ENCODE results near the gene SYT9.
"Not testable (repeated sequence)": the region's sequence is repeated elsewhere in the genome, so short reads cannot be mapped to it uniquely, and the experiment has no call there.

Gene SYT9

DNA sequence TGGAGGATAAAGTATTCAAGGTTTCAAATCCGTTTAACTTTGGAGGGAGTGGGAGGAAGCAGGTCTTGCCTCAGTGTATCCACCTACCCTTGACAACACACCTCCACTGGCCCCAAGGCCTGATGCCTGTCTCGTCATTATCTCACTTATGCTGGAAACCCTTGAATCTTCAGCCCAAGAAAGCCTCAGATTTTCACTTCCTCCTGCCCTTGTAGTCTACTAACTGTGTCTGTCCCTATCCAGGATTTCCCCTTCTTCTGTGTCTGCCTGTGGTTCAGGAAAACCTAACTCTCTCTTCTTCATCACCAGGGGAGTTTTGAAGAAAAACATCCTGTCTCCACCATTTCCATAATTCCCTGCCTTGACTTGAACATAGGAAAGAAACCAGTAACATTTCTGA is 56.1 kb downstream of the SYT9 start:
- Histone ChIP-seq H3K9ac (ENCODE audit: low read length) (no peak overlapping the region), H3K4me3 (ENCODE audit: low read length) (no peak overlapping the region), H3K27me3 (ENCODE audit: control insufficient read depth, insufficient read depth, low read length) (no peaks in the 10 kb centered on the region), H3K36me3 (ENCODE audit: control insufficient read depth, low read depth, low read length) (no peaks in the 10 kb centered on the region), H3K4me1 (ENCODE audit: control insufficient read depth, low read depth, low read length) (no peaks in the 10 kb centered on the region), H3K9me3 (ENCODE audit: control insufficient read depth, low read depth, low read length) (no peaks in the 10 kb centered on the region), H3K27ac (ENCODE audit: low read length) (no peak overlapping the region)

DNA sequence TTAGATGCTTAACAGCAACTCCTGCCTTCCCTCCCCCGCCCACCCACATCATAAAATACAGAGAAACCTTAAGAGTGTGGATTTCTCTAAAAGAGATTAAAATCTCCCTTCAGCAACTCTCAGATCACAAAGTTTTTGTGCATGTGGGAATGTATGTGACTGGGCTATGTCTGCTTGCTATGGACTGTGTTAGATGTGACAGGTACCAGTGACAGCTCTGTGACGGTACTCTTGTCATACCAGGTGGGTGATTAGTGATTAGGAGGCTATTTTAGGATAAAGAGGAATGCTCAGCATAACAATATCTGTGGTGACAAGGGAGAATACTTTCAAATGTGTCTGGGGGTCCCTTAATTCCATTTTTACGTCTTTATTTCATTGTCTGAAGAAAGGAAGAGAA is 60.2 kb downstream of the SYT9 start:
- H3K27ac ChIP-seq (ENCODE audit: low read length) = no peak overlapping the region
- H3K27me3 ChIP-seq (ENCODE audit: control insufficient read depth, insufficient read depth, low read length) = no peaks in the 10 kb centered on the region
- H3K9ac ChIP-seq (ENCODE audit: low read length) = no peak overlapping the region
- no peak overlapping the region for H3K4me3 ChIP-seq (ENCODE audit: low read length)
- H3K36me3 ChIP-seq (ENCODE audit: control insufficient read depth, low read depth, low read length) = no peaks in the 10 kb centered on the region
- peaks cover 7% of the 10 kb centered on the region for H3K4me1 ChIP-seq (ENCODE audit: control insufficient read depth, low read depth, low read length)
- H3K9me3 ChIP-seq (ENCODE audit: control insufficient read depth, low read depth, low read length) = no peaks in the 10 kb centered on the region

DNA sequence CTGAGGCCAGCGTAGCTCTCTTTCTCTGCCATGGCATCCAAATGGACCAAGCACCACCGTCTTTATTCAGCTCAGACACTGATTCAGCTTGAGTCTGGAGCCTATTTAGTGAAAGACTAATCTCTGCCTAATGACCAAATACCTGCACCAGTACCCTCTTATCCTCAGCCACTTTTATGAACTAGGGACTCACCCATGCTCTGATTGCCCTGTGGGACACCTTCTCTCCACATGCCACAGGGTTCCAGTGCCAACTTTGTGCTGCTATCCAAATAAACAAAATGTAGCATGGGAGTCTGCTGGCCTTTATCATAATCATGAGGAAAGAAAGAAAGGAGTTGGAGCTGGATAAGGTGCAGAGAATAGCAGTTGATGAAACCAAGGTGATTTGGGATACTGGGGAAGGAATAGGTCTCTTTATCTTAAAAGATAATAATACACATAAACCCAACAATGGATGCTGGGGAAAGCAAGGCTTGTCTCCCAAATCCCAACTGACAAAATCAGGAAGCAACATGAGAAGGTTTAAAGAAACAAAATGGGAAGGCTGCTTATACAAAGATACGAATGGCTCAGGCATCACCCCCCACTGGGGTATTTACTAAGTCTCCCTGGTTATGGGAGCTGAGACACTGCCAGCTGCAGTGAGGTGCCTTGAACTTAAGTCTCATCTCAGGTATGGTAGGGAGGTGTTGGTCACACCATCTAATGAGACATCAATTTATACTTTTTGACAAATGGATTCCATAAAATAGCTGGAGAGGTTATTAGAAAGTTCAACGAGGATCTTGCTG is 63.3 kb downstream of the SYT9 start:
- H3K36me3 ChIP-seq (ENCODE audit: control insufficient read depth, low read depth, low read length) = no peaks in the 10 kb centered on the region
- H3K9ac ChIP-seq (ENCODE audit: low read length) = no peak overlapping the region
- H3K27ac ChIP-seq (ENCODE audit: low read length) = no peak overlapping the region
- H3K4me1 ChIP-seq (ENCODE audit: control insufficient read depth, low read depth, low read length) = peaks cover 17% of the 10 kb centered on the region
- no peaks in the 10 kb centered on the region for H3K9me3 ChIP-seq (ENCODE audit: control insufficient read depth, low read depth, low read length)
- H3K4me3 ChIP-seq (ENCODE audit: low read length) = no peak overlapping the region
- no peaks in the 10 kb centered on the region for H3K27me3 ChIP-seq (ENCODE audit: control insufficient read depth, insufficient read depth, low read length)

DNA sequence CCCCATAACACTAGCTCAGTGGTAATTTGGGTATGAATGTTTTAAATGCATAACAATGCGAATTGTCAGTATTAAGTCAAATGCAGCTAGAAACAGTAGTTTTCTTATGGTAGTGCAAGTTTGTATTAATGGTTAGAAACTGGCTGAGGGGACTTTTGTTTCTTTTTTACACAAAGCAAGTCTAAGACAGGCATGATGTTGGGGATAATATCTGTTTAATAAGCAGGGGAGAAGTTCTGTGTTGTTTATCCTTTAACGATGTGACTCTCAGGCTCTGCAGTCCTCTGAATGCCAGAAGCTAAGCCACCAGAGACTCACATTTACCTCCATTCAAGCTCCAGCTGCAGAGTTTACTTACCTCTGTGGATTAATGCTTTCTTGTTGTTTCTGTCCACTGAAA is 67.8 kb downstream of the SYT9 start:
- Histone ChIP-seq H3K9ac (ENCODE audit: low read length) (no peak overlapping the region), H3K4me1 (ENCODE audit: control insufficient read depth, low read depth, low read length) (peaks cover 18% of the 10 kb centered on the region), H3K9me3 (ENCODE audit: control insufficient read depth, low read depth, low read length) (no peaks in the 10 kb centered on the region), H3K27me3 (ENCODE audit: control insufficient read depth, insufficient read depth, low read length) (no peaks in the 10 kb centered on the region), H3K36me3 (ENCODE audit: control insufficient read depth, low read depth, low read length) (no peaks in the 10 kb centered on the region), H3K27ac (ENCODE audit: low read length) (no peak overlapping the region), H3K4me3 (ENCODE audit: low read length) (no peak overlapping the region)

DNA sequence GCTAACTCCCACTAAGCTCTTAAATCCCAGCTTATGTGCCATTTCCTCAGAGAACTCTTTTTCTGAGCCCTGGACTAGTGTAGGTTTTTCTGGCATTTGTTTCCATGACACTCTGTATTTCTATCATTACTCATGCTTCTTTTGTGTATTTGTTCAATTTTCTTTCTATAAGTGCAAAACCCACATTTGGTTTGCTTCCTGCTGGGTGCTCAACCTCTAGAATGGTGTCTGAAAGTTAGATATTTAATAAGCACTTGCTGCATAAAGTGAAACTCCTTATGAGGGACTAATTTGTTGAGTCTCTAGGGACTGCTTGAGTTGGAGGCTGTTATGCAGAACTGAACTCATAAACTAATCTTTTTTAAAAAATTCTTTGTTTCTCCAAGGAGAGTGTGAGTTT is 68.6 kb downstream of the SYT9 start:
- no peaks in the 10 kb centered on the region for H3K27me3 ChIP-seq (ENCODE audit: control insufficient read depth, insufficient read depth, low read length)
- peaks cover 12% of the 10 kb centered on the region for H3K4me1 ChIP-seq (ENCODE audit: control insufficient read depth, low read depth, low read length)
- no peak overlapping the region for H3K27ac ChIP-seq (ENCODE audit: low read length)
- no peak overlapping the region for H3K9ac ChIP-seq (ENCODE audit: low read length)
- no peak overlapping the region for H3K4me3 ChIP-seq (ENCODE audit: low read length)
- no peaks in the 10 kb centered on the region for H3K9me3 ChIP-seq (ENCODE audit: control insufficient read depth, low read depth, low read length)
- no peaks in the 10 kb centered on the region for H3K36me3 ChIP-seq (ENCODE audit: control insufficient read depth, low read depth, low read length)

DNA sequence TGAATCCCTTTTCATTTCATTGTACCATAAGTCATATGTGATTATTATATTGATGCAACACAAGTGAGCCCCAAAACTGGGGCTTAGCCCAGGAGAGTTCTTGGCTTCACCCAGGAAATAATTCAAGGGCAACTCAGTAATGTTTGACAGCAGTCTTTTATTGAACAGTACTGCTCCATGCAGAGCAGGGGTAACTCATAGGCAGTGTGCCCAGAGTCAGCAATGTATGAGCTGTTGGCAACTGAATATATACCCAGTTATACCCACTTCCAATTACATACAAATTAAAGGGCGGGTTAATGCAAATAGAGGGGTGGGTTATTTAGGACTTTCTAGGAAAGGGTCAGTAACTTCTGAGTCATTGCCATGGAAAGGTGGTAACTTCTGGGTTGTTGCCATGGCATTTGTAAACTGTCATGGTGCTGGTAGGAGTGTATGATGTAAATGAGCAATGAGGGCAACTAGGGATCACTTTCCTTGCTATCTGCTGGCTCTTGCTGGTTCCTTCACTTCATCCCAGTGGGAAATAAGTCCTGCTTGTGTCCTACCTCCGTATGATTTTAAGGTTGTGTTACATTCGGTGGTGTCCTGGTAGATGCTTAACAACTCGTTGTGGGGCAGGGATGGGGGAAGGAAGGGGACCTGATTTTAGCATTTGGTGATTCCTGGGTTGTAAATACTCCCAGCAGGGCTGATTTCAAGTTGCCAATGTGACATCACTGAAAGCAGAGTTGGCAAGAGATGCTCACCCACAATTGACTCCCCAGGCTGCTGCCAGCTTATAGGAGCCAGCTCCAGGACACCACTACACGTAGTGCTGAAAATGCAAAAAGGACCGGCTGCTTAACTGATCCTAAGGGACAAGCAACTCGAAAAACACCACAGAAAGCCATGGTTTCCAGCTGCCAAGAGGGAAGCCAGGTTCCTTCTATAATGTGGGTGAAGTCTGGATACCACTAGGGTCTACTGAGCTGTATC is 70.1 kb downstream of the SYT9 start:
- no peaks in the 10 kb centered on the region for H3K9me3 ChIP-seq (ENCODE audit: control insufficient read depth, low read depth, low read length)
- H3K4me3 ChIP-seq (ENCODE audit: low read length) = no peak overlapping the region
- no peaks in the 10 kb centered on the region for H3K36me3 ChIP-seq (ENCODE audit: control insufficient read depth, low read depth, low read length)
- no peak overlapping the region for H3K27ac ChIP-seq (ENCODE audit: low read length)
- no peak overlapping the region for H3K9ac ChIP-seq (ENCODE audit: low read length)
- H3K27me3 ChIP-seq (ENCODE audit: control insufficient read depth, insufficient read depth, low read length) = no peaks in the 10 kb centered on the region
- peaks cover 10% of the 10 kb centered on the region for H3K4me1 ChIP-seq (ENCODE audit: control insufficient read depth, low read depth, low read length)

DNA sequence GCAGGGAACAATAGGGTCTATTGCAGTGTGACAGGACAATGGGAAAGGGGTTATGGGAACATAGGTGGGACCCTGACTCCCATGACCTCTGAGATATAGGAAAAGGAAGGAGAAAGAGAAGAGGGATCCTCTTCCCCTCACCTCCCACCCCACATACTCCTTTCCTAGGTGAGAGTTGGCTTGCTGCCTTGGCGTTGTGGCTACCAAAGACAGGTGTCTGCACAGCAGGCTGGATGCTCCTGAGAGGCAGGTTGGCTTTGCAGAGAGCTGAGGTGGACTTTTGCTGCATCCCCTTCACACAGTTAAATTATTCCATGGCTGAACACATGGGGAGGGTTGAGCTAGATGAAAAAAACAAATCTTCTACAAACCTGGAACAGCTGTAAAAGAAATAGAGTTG is 80.7 kb downstream of the SYT9 start:
- Histone ChIP-seq H3K4me1 (ENCODE audit: control insufficient read depth, low read depth, low read length) (no peaks in the 10 kb centered on the region), H3K27ac (ENCODE audit: low read length) (no peak overlapping the region), H3K9me3 (ENCODE audit: control insufficient read depth, low read depth, low read length) (no peaks in the 10 kb centered on the region), H3K4me3 (ENCODE audit: low read length) (no peak overlapping the region), H3K27me3 (ENCODE audit: control insufficient read depth, insufficient read depth, low read length) (no peaks in the 10 kb centered on the region), H3K9ac (ENCODE audit: low read length) (no peak overlapping the region), H3K36me3 (ENCODE audit: control insufficient read depth, low read depth, low read length) (no peaks in the 10 kb centered on the region)

DNA sequence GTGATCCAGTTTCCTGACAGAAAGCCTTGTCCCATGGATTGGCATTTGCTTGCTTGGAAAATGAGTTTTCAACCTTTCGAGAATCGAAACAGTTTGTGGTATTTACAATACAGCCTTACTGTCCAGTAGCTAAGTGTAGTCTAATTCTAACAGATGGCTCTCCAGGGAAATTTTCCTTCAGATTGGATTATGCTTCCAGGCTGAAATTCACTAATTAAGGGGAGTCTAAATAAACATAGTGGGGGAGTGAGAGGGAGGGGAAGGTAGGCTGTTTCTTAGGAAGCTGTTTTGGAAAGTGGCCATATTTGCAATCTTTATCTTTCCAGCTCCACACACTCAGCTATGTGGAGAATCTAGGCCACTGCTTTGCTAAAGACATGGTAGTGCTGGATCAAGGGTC is 81.3 kb downstream of the SYT9 start:
- Histone ChIP-seq H3K9ac (ENCODE audit: low read length) (no peak overlapping the region), H3K27ac (ENCODE audit: low read length) (no peak overlapping the region), H3K9me3 (ENCODE audit: control insufficient read depth, low read depth, low read length) (no peaks in the 10 kb centered on the region), H3K4me1 (ENCODE audit: control insufficient read depth, low read depth, low read length) (no peaks in the 10 kb centered on the region), H3K4me3 (ENCODE audit: low read length) (no peak overlapping the region), H3K36me3 (ENCODE audit: control insufficient read depth, low read depth, low read length) (no peaks in the 10 kb centered on the region), H3K27me3 (ENCODE audit: control insufficient read depth, insufficient read depth, low read length) (no peaks in the 10 kb centered on the region)

DNA sequence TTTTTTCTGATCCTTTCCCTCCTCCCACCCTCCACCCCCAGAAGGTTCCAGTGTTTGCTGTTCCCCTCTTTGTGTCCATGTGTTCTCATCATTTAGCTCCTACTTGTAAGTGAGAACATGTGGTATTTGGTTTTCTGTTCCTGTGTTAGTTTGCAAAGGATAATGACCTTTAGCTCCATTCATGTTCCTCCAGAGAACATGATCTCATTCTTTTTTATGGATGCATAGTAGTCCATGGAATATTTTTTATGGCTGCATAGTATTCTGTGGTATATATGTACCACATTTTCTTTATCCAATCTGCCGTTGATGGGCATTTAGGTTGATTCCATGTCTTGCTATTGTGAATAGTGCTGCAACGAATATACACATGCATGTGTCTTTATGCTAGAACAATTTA is 83.7 kb downstream of the SYT9 start:
- H3K27ac ChIP-seq (ENCODE audit: low read length); H3K4me1 ChIP-seq (ENCODE audit: control insufficient read depth, low read depth, low read length); H3K27me3 ChIP-seq (ENCODE audit: control insufficient read depth, insufficient read depth, low read length); H3K9ac ChIP-seq (ENCODE audit: low read length); H3K4me3 ChIP-seq (ENCODE audit: low read length); H3K36me3 ChIP-seq (ENCODE audit: control insufficient read depth, low read depth, low read length); H3K9me3 ChIP-seq (ENCODE audit: control insufficient read depth, low read depth, low read length): not testable (repeated sequence)

DNA sequence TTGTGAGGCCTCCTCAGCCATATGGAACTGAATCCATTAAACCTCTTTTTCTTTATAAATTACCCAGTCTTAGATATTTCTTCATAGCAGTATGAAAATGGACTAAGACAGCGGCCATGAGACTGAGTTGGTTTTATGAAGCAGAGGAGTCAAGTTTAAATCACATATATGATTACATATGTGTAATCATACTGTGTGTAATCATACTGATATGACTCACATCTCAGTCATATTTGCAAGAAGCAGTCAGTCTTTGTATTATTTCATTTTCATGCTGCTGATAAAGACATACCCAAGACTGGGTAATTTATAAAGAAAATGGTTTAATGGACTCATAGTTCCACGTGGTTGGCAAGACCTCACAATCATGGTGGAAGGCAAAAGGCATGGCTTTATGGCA is 89.8 kb downstream of the SYT9 start:
- Histone ChIP-seq H3K4me3 (ENCODE audit: low read length) (no peak overlapping the region), H3K9ac (ENCODE audit: low read length) (no peak overlapping the region), H3K27ac (ENCODE audit: low read length) (no peak overlapping the region), H3K27me3 (ENCODE audit: control insufficient read depth, insufficient read depth, low read length) (no peaks in the 10 kb centered on the region), H3K36me3 (ENCODE audit: control insufficient read depth, low read depth, low read length) (no peaks in the 10 kb centered on the region), H3K9me3 (ENCODE audit: control insufficient read depth, low read depth, low read length) (no peaks in the 10 kb centered on the region), H3K4me1 (ENCODE audit: control insufficient read depth, low read depth, low read length) (no peaks in the 10 kb centered on the region)

DNA sequence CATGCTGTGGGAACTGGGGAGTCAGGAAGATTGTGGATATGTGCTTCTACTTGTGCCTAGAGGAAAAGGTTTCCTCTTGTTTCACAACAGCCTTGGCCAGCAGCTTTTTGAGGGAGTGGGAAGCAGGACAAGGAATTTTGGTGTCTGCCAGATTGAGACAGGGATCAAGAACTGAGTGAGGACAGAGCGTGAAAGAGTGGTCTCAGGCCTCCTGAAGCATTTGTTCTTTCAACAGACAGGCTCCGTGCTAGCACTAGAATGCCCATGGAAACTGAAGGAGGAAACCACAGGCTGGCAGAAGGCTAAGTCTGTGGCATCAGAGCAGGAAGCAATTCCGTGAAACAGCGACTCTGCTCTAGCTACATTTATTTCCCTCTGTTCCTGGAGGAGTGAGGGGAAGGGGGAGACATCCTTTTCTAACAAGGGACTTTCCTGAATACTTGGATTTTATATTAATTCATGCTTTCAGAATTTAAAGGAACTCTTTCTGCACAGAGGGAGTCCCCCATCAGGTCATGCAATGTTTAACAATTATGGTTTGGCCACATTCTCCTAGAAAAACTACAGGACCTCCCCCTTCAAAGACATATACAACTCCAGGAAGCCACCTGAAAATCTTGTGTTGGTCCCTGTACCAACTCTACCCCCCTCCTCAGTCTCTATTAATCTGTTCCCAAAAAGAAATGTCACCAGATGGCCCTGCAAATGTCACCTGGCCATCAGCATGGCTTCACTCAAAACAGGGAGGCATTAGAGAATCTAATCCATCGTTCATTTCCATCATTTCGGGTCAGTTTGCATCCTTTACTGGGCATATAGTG is 96.1 kb downstream of the SYT9 start:
- no peaks in the 10 kb centered on the region for H3K27me3 ChIP-seq (ENCODE audit: control insufficient read depth, insufficient read depth, low read length)
- no peaks in the 10 kb centered on the region for H3K9me3 ChIP-seq (ENCODE audit: control insufficient read depth, low read depth, low read length)
- H3K4me3 ChIP-seq (ENCODE audit: low read length) = no peak overlapping the region
- peaks cover 6% of the 10 kb centered on the region for H3K4me1 ChIP-seq (ENCODE audit: control insufficient read depth, low read depth, low read length)
- H3K9ac ChIP-seq (ENCODE audit: low read length) = no peak overlapping the region
- no peaks in the 10 kb centered on the region for H3K36me3 ChIP-seq (ENCODE audit: control insufficient read depth, low read depth, low read length)
- no peak overlapping the region for H3K27ac ChIP-seq (ENCODE audit: low read length)

All from iPS-18a (cell line).